GM18511 (cell line): ENCODE data around the gene TRABD.
"Not testable (repeated sequence)": the region's sequence is repeated elsewhere in the genome, so short reads cannot be mapped to it uniquely, and the experiment has no call there.

Experiments
- ATAC-seq: cut with Tn5 transposase; IDR thresholded peaks from one replicate; pipeline ENCODE4 v1.9.1; 2021; ENCODE audit warnings: mild to moderate bottlenecking, moderate library complexity; ENCODE audit not compliant: unreplicated experiment

The TRABD gene

GRCh38 chr22:50185375-50186087, at the start of gene TRABD:
TSS of gene TRABD (plus strand) at chr22:50185913. CDS start at chr22:50193061, 7,148 bp downstream.
- peak; percentile 52 for ATAC-seq

GRCh38 chr22:50136581-50137015, 49.1 kb upstream of the TRABD start:
- ATAC-seq = no peak

GRCh38 chr22:50137277-50137676, 48.4 kb upstream of the TRABD start:
- not testable (repeated sequence) for ATAC-seq

GRCh38 chr22:50138041-50138440, 47.7 kb upstream of the TRABD start:
- ATAC-seq = no peak

- no peak for ATAC-seq
These were observed 46.7 kb upstream of the TRABD start for GRCh38 chr22:50138988-50139387.

GRCh38 chr22:50139843-50140415, 45.8 kb upstream of the TRABD start:
- ATAC-seq = no peak

- ATAC-seq = no peak
These were observed 45.1 kb upstream of the TRABD start for GRCh38 chr22:50140615-50141014.

GRCh38 chr22:50141462-50141861, 44.3 kb upstream of the TRABD start:
- ATAC-seq = no peak

GRCh38 chr22:50141891-50142363, 43.8 kb upstream of the TRABD start:
- no peak for ATAC-seq

GRCh38 chr22:50143096-50143495, 42.6 kb upstream of the TRABD start:
- no peak for ATAC-seq

- ATAC-seq = no peak
These were observed 41.6 kb upstream of the TRABD start for GRCh38 chr22:50144005-50144614.

GRCh38 chr22:50145721-50146438, 39.8 kb upstream of the TRABD start:
- no peak for ATAC-seq

GRCh38 chr22:50146439-50147238, 39.1 kb upstream of the TRABD start:
- ATAC-seq = no peak

GRCh38 chr22:50147258-50148165, 38.2 kb upstream of the TRABD start:
- ATAC-seq = not testable (repeated sequence)

- no peak for ATAC-seq
These were observed 37.6 kb upstream of the TRABD start for GRCh38 chr22:50148166-50148500.

GRCh38 chr22:50148991-50149721, 36.6 kb upstream of the TRABD start:
- no peak for ATAC-seq

GRCh38 chr22:50150161-50151129, 35.3 kb upstream of the TRABD start:
- ATAC-seq = no peak
